HG03378 (cell line): ENCODE measurements around the gene CCL19.
"Not testable (repeated sequence)": the region's sequence is repeated elsewhere in the genome, so short reads cannot be mapped to it uniquely, and the experiment has no call there.

ENCODE experiments used
- ATAC-seq: cut with Tn5 transposase; IDR thresholded peaks from one replicate; pipeline ENCODE4 v1.9.1; 2021; ENCODE audit warnings: mild to moderate bottlenecking, moderate library complexity; ENCODE audit not compliant: unreplicated experiment

Gene CCL19

DNA sequence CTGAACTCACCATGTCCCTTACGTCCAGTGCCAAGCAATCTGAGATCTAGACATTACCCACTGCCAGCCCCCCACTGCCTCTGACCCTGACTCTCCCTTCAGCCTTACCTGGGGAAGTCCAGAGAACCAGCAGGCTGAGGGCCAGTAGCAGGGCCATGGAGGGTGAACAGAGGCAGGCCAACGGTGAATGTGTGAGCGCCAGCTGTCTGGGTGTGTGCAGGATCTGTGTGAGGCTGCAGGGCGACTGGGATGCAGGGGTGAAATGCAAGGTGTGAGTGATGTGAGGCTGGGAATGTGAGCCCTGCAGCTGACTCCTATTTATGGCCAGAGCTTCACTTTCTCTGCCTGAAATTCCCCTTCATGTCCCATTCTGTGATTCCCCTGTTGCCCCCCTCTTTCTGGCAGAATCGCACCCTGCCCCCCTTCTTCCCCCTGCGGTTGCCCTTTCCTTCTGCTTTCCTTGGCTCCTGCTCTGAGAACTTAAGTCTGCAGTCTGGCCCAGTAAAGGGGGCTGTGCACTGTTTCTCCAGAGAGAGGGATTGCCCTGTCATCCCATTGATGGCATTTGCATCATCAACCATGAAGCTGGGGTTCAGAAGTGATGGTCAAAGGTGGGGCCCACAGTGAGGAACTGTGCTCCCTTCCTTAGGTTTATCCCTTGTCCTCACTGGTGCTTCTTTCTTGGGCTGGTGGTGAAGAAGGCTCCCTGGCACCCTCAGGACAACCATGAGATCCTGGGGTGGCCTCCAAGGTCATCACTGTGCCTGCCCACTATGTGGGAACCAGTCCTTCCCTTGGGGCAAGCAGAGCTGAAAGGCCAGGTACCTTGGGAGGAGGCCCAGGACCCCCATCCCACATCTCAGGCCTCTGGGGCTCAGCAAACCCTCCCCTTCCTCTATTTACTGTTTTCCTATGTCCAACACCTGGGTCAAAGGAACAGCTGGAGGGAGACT, at the start of gene CCL19:
CCL19 (minus strand) TSS at position 294 of the 953 bp plus-strand sequence; CDS start at position 157, 137 bp downstream.
- ATAC-seq, result no peak

DNA sequence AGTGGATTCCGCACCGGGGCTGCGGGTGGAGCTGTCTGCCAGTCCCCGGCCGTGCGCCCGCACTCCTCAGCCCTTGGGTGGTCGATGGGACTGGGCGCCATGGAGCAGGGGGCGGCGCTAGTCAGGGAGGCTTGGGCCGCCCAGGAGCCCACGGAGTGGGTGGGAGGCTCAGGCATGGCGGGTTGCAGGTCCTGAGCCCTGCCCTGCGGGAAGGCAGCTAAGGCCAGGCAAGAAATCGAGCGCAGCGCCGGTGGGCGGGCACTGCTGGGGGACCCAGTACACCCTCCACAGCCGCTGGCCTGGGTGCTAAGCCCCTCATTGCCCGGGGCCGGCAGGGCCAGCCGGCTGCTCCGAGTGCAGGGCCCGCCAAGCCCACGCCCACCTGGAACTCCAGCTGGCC, 49.1 kb upstream of the CCL19 start:
- ATAC-seq, result not testable (repeated sequence)

DNA sequence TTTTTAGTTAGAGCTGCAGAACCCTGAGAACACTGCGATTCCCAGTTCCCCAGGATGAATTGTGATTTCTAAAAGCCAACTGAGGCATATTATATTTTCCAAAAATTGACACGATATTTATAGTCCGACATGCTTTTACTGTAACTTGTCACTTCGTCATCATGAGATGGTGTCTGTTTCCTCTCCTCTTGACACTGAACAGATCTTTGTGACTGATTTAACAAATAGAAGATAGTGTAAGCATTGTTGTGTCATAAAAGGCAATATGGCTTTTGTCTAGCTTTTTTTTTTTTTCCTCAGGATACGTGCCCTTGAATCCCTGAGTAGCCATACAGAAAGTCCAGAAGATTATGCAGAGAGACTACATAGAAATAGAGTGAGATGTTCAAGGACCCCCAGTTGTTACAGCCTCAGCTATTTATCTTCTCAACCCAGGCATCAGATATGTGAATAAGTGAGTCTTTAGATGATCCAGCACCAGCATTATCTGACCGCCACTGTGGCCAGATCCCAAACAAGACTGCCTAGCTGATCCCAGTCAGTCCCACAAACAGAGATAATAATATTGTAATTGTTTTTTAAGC, 46.7 kb upstream of the CCL19 start:
- no peak for ATAC-seq

DNA sequence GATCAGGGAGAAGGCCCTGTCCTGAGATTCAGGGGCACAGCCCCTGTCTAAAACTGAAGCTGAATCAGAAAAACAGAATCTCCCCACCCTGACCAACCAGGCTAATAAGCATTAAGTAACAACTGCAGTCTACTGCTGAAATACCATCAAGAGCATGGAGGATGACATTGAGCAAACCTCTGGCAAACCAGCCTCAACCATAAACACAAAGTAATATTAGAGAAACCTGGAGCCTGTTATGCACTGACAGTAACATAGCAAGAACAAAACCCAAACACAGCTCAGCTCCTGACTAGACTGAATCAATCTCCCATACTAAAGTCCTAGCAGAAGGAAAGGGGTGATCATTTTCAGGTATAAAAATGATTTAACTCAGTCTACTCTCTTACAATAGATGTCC, 43.6 kb upstream of the CCL19 start:
- no peak for ATAC-seq

DNA sequence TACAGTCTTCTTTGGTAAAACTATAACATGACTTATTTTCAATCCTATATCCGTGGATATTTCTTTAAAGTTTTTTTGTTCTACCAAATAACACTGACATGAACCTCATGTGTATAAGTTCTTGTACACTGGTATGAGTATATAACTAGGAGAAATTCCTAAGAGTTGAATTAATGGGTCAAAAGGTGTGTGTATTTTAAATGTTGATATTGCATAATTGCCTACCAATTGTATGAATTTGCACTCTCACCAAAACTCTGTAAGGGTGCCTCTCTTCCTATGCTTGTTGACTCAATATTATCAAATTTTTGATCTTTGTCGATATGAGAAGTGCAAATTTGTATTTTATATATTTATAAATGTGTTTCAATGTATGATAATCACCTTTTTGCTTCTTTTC, 41.8 kb upstream of the CCL19 start:
- ATAC-seq, result no peak

DNA sequence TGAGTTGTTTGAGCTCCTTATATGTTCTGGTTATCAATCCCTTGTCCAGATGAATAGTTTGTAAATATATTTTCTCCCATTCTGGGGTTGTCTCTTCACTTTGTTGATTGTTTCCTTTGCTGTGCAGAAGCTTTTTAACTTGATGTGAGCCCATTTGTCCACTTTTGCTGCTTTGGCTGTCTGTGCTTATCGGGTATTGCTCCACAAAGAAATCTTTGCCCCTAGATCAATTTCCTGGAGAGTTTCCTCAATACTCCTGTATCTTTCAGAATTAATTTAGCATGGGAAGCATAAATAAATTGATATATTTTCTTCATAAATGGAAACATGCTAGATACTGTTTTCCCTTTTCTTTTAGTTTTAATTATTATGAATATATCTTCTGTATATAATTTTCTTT, 41.4 kb upstream of the CCL19 start:
- ATAC-seq, result no peak

DNA sequence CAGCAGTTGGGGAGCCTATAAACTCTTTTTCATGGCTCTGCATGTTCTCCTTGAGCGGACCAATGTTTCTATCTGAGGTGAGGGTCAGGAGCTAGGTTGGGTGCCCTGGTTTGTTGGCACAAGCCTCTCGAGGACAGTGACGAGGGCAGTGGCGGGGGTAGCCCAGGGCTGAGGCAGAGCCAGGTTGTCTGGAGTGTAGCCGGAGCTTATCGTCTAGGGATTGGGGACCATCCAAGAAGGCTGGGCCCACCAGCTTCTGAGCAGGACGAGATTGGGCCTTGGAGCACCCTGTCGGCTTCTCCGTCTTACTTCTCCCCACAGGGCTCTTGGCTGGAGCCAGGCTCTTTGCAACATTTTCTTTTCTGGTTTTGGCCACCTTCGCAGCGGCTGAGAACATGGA, 32.1 kb upstream of the CCL19 start:
- ATAC-seq, result no peak

DNA sequence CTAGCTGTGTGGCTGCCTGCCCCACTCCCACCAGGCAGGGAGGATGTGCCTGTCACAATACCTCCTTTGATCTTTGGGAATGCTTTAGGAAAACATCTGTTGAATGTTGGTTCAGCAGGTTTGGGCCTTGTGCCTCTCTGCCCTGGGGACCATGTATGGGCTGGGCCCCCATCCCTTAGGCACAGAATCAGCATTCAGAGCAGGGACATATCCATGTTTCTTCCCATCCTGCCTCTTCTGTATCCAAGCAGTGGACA, 28.6 kb upstream of the CCL19 start:
- not testable (repeated sequence) for ATAC-seq

DNA sequence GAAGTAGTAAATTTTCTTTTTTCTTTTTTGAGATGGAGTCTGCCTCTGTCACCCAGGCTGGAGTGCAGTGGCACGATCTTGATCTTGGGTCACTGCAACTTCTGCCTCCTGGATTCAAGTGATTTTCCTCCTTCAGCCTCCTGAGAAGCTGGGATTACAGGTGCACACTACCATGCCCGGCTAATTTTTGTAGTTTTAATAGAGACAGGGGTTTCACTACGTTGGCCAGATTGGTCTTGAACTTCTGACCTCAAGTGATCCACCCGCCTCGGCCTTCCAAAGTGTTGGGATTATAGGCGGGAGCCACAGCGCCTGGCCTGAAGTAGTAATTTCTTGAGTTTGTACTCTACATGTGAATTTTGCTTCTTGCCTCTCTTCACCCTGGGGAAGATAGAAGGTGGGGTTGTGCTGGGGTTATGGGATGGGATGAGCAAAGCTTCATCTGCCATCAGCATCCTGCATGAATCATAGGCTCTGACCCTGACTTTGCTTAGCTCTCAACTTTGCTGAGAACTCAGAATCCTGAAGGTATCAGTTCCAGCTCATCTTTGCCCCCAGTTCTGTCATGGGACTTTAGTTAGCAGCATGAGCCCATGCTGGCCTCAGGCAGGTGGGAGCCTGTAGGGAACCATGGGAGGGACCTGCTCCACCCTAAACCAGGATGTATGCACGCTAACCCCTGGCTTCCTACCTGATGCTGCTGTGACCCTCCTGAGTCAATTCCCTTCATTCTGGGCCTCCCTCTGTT, 28.1 kb upstream of the CCL19 start:
- no peak for ATAC-seq

DNA sequence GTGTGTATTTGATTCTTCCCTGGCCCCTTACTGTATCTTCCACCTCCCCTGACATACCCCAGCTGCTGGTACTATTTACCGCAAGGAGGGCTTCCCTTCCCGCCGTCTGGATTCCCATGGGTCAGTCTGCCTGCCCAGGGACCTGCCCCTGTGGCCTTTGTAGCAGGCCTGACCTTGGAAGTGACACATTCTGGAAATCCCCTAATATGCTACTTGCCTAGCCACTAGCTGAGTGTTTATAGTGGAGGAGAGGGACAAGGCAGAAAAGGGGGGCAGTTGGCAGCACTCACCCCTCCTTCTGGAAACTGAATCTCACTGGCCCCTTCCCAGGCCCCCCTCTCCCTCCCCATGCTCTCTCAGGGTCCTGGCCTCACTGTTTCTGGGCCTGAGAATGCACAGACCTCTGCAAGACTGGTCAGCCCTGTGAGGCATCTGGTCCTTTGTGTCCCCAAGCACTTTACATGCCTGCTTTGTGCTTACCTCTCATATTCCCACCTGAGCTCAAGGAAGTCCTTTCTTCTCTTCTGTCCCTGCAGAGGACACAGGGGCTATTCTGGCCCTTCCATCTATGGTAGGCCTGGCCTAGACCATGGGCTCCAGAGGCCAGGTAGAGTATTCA, 27.0 kb upstream of the CCL19 start:
- no peak for ATAC-seq

DNA sequence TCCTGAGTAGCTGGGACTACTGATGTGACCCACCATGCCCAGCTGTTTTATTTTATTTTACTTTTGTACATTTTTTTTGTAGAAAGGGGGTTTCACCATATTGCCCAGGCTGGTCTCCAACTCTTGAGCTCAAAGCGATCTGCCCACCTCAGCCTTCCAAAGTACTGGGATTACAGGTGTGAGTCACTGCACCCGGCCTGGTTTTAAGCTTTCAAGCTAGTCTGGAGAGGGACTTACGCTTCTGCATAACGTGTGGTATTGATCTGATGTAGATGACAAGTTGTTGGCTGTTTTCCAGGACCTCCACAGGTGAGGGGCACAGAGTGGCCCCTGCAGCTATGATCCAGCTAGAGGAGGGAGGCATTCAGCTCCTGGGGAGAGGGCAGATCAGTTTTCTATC, 25.6 kb upstream of the CCL19 start:
- no peak for ATAC-seq

DNA sequence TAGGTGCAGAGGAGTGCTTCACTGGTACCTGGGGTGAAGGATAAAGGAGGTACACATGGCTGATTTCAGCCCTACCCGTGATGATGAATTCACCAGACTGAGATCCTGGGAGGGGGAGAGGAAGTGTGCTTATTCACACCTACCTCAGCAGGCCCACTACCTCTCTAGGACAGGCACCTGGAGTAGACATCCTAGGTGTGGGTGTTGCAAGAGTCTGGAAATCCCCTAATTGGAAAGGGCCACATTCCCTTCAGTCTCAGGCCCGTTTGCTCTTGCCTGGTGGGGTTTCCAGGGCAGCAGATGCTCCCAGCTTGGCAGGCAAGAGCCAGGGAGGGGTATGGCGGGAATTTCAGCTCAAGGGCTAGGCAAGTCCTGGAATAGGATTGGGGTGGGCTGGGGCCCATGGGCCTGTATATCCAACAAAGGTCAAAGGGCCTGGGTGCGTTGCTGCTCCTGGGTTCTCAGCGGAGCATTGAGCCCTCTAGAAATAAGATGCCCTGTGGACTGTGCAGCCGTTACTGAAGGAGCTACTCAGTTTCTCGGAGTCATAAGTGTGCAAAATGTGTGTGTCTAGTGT, 24.7 kb upstream of the CCL19 start:
- no peak for ATAC-seq

DNA sequence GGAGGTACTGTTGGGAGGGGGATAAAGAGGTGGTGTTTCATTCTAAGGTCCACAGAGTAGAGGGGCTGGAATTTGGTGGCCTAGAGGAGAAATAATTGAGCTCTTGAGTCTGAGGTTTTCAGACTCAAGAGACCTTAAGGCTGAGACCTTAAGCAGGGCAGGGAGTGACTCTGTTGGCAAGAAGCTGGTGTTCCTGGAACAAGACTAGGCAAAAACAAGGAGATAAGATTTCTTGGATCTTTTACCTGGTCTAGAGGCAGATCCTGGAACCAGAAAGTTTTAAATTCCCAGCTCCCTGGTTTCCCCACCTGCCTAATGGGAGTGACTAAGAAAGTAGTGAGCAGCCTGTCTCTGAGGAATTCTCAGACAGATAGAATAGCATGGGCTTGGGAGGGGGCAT, 22.9 kb upstream of the CCL19 start:
- ATAC-seq, result no peak

DNA sequence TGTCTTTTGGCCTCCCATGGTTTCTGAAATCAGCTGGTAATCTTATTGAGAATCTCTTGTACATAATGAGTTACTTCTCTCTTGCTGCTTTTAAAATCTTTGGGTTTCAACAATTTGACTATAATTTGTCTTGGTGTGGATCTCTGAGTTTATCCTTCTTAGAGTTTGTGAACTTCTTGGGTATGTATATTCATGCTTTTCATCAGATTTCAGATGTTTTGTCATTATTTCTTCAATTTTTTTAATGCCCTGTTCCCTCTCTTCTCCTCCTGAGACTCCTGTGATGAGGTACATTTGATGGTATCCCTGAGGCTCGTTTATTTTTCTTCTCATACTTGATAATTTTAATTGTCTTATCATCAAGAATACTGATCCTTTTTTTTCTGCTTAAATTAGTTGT, 21.1 kb upstream of the CCL19 start:
- ATAC-seq, result no peak

DNA sequence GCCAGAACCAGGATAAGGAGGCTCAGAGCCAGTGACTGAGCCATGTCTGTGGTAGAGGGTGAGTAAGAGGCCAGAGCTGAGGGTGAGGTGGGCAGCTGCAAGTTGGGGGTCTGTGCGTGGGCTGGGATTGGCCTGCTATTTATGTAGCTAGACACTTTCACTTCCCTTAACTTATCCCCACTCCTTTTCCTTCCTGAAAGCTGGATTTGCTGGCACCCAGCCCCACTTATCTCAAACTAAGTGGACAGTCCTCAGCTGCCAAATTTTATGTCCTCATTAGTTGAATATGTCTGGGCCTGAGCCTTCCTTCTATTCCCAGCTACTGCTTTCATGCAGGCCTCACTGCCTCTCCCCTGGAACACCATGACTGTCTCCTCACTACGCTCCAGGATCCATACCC, 18.9 kb upstream of the CCL19 start, which contains the start of gene CCL21:
CCL21 (minus strand) TSS at position 114 of the 400 bp plus-strand sequence; CDS start at position 44, 70 bp downstream.
- no peak for ATAC-seq

DNA sequence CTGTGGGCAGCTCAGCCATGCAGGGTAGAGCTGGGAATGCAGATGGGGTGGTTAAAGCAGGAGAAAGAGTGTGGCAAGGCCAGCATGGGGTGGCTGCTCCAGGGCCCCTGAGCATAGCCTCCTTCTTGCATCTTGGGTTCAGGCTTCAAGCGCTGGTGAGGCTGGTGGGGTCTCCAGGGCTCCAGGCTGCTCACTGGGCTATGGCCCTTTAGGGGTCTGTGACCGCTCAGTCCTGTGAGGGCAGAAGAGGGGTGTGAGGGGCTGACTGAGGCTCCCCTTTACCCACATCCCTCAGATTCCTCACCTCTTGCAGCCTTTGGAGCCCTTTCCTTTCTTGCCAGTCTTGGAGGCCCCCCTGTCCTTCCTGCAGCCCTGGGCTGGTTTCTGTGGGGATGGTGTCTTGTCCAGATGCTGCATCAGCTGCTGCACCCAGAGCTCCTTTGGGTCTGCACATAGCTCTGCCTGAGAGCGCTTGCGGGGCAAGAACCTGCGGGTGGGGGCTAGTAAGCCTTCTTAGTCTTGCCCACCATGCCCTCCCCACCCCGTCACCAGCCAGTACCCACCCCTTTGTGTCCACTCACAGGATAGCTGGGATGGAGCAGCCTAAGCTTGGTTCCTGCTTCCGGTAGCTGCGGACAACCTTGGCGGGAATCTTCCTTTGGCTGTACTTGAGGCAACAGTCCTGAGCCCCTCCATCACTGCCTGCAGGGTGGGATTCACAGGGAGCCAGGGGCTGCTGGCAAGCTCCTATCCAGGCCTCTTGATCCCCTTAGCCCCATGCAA, 18.3 kb upstream of the CCL19 start:
- ATAC-seq, result no peak

DNA sequence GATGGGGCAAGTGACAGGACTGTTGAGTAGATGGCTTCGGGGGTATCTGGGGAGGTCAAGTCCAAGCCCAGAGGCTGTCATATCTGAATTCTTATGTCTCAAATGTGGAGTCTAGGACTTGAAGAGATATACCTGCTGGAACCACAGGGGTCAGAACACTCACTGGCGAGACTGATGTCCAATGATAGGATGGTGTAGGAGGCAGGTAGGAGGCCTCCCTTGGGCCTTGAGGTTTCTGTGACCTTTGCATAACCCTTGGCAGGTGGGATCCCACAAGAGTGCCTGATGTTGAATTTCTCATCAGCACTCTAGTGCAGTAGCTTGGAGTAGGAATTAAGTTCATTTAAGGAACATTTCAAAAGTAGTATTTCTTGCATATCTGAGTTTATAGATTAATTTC, 16.1 kb upstream of the CCL19 start:
- ATAC-seq, result no peak

DNA sequence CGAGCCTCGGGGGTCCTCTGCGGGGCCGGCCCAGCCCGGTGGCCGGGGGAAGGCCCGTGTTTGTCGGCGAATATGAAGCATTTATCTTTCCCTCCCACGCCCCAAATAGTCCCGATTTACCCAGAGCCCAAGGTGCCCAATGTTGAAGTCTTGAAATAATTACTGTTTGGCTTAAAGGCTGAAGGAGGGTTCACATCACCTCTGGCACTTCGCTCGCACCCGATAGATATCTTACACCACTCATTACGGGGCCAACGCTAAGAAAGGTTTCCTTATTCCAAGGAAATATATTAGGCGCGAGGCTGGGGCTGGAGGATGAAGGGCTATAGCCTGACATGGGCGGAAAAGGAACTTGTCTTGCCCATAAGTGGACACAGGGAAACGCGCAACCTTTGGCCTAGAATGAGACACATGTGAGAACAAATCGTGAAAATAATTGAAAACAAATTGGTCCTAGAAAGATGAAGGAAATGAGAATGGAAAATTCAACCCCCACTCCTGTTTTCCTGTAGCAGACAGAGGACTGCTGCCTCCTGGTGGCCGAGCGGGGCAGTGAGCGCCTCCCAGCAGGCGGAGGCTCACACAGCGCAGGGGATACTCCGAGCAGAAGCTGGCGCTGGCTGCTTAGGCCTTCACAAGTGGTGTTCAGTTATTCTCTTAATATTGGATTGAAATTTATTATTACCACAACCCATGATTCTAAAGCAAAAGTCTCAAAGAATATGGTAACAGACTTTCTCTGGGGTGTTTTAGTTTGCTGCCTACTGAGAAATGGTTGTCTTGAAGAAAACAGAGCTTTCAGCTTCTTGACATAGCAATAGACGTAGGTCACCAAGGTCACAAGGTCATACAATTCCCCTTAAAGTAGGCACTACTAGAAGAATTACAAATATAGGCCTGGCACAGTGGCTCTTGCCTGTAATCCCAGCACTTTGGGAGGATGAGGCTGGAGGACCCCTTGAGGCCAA, 11.0 kb upstream of the CCL19 start:
- no peak for ATAC-seq
